ENCODE measurements around the gene PCDHGC4.

The PCDHGC4 gene

GRCh38 chr5:141484641-141485311 lies at the start of gene PCDHGC4:
TSS of gene PCDHGC4 (plus strand) at chr5:141485030. CDS start at chr5:141485174, 144 bp downstream.
- H3K9me3 ChIP-seq (ENCODE audit: severe bottlenecking), result no peaks in the 10 kb centered on the region
- peak within 1 kb of the TSS; percentile 8 for H3K4me3 ChIP-seq (ENCODE audit: severe bottlenecking)
- H3K27ac ChIP-seq (ENCODE audit: poor library complexity, severe bottlenecking), result no peak within 1 kb of the TSS
- DNase-seq (ENCODE audit: low spot score), result no peak
- no peak for TF ChIP-seq CTCF (IDR thresholded peaks at IDR 0.05; ENCODE audit: poor library complexity, severe bottlenecking)
- H3K36me3 ChIP-seq (ENCODE audit: low read depth), result no peaks in the 10 kb centered on the region; the same call in 1 of the 2 replicates
- ATAC-seq (ENCODE audit: low read depth), result no peak
- no peaks in the 10 kb centered on the region for H3K27me3 ChIP-seq (ENCODE audit: insufficient read depth, poor library complexity, severe bottlenecking)
- peaks cover 23% of the 10 kb centered on the region for H3K4me1 ChIP-seq (ENCODE audit: insufficient read depth, poor library complexity, severe bottlenecking)

- H3K27me3 ChIP-seq (ENCODE audit: insufficient read depth, poor library complexity, severe bottlenecking), result no peaks in the 10 kb centered on the region
- no peak overlapping the region for H3K4me3 ChIP-seq (ENCODE audit: severe bottlenecking)
- H3K9me3 ChIP-seq (ENCODE audit: severe bottlenecking), result peaks cover under 1% of the 10 kb centered on the region
- DNase-seq (ENCODE audit: low spot score) (no peak), ATAC-seq (ENCODE audit: low read depth) (no peak)
- no peaks in the 10 kb centered on the region for H3K36me3 ChIP-seq (ENCODE audit: low read depth)
- H3K27ac ChIP-seq (ENCODE audit: poor library complexity, severe bottlenecking), result no peak overlapping the region
- TF ChIP-seq CTCF (IDR thresholded peaks at IDR 0.05; ENCODE audit: poor library complexity, severe bottlenecking), result no peak
- no peaks in the 10 kb centered on the region for H3K4me1 ChIP-seq (ENCODE audit: insufficient read depth, poor library complexity, severe bottlenecking)
These were observed 47.6 kb upstream of the PCDHGC4 start for GRCh38 chr5:141437221-141437620.

- no peaks in the 10 kb centered on the region for H3K36me3 ChIP-seq (ENCODE audit: low read depth)
- no peak overlapping the region for H3K27ac ChIP-seq (ENCODE audit: poor library complexity, severe bottlenecking)
- H3K4me3 ChIP-seq (ENCODE audit: severe bottlenecking), result no peak overlapping the region
- no peaks in the 10 kb centered on the region for H3K4me1 ChIP-seq (ENCODE audit: insufficient read depth, poor library complexity, severe bottlenecking)
- no peak for ATAC-seq (ENCODE audit: low read depth)
- H3K27me3 ChIP-seq (ENCODE audit: insufficient read depth, poor library complexity, severe bottlenecking), result no peaks in the 10 kb centered on the region
- no peak for DNase-seq (ENCODE audit: low spot score)
- no peak for TF ChIP-seq CTCF (IDR thresholded peaks at IDR 0.05; ENCODE audit: poor library complexity, severe bottlenecking)
- H3K9me3 ChIP-seq (ENCODE audit: severe bottlenecking), result no peaks in the 10 kb centered on the region
These were observed 45.3 kb upstream of the PCDHGC4 start for GRCh38 chr5:141439411-141440141.

- no peak for TF ChIP-seq CTCF (IDR thresholded peaks at IDR 0.05; ENCODE audit: poor library complexity, severe bottlenecking)
- no peak overlapping the region for H3K27ac ChIP-seq (ENCODE audit: poor library complexity, severe bottlenecking)
- ATAC-seq (ENCODE audit: low read depth) (no peak), DNase-seq (ENCODE audit: low spot score) (no peak)
- no peak overlapping the region for H3K4me3 ChIP-seq (ENCODE audit: severe bottlenecking)
- H3K9me3 ChIP-seq (ENCODE audit: severe bottlenecking), result no peaks in the 10 kb centered on the region
- H3K4me1 ChIP-seq (ENCODE audit: insufficient read depth, poor library complexity, severe bottlenecking), result no peaks in the 10 kb centered on the region
- no peaks in the 10 kb centered on the region for H3K36me3 ChIP-seq (ENCODE audit: low read depth)
- H3K27me3 ChIP-seq (ENCODE audit: insufficient read depth, poor library complexity, severe bottlenecking), result no peaks in the 10 kb centered on the region
These were observed 44.5 kb upstream of the PCDHGC4 start for GRCh38 chr5:141440341-141440740.

All from RWPE2 (cell line).